Epithelial cell of esophagus (primary cell): Measurements from ENCODE around the gene SKAP1.
"Not testable (repeated sequence)": the region's sequence is repeated elsewhere in the genome, so short reads cannot be mapped to it uniquely, and the experiment has no call there.

Source experiments
- DNase-seq: peaks from one replicate; pipeline ENCODE4 v3.0.0; 2010; ENCODE audit warnings: low read depth
- H3K4me3 ChIP-seq: 2 replicates; pipeline ENCODE4 v1.5.1; 2011; ENCODE audit warnings: mild to moderate bottlenecking, low read length, control low read depth
- TF ChIP-seq, protein P1 (sequence below): IDR thresholded peaks from 2 replicates; pipeline ENCODE4 v1.5.1; 2011; ENCODE audit warnings: low read depth, mild to moderate bottlenecking, low read length, control low read depth, inconsistent platforms; ENCODE audit not compliant: insufficient read depth; ENCODE audit errors: missing control alignments

SKAP1 gene

DNA sequence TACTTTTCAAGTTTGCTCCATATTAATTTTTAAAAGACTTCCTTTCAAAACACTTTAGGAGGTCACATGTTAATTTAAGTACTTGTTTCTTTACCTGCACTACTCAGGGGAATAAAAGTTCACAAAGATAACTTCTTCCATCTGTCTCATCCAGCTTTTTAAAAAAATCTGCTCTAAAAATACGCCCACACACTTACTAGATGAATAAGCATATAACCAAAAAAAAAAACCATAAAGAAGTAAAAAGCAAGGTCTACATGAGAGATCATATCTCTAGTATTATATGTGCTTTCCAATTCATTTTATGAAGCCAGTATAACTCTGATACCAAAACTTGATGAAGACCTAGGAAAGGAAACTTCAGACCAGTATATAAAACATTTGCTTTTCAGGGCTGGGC, 17.2 kb downstream of the SKAP1 start:
- DNase-seq = no peak
- TF ChIP-seq, protein P1, sequence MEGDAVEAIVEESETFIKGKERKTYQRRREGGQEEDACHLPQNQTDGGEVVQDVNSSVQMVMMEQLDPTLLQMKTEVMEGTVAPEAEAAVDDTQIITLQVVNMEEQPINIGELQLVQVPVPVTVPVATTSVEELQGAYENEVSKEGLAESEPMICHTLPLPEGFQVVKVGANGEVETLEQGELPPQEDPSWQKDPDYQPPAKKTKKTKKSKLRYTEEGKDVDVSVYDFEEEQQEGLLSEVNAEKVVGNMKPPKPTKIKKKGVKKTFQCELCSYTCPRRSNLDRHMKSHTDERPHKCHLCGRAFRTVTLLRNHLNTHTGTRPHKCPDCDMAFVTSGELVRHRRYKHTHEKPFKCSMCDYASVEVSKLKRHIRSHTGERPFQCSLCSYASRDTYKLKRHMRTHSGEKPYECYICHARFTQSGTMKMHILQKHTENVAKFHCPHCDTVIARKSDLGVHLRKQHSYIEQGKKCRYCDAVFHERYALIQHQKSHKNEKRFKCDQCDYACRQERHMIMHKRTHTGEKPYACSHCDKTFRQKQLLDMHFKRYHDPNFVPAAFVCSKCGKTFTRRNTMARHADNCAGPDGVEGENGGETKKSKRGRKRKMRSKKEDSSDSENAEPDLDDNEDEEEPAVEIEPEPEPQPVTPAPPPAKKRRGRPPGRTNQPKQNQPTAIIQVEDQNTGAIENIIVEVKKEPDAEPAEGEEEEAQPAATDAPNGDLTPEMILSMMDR = no peak
- no peak overlapping the region for H3K4me3 ChIP-seq

DNA sequence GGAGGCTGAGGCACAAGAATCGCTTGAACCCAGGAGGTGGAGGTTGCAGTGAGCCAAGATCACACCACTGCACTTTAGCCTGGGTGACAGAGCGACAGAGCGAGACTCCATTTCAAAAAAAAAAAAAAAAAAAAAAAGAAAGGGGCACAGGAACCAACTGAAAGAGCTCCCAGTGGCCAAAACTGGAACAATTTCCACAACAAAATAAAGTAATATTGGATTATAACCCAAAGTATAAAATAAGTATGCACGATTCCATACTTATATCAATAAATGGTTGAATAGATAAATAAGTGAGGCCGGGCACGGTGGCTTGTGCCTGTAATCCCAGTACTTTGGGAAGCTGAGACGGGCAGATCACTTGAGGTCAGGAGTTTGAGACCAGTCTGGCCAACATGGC, 19.2 kb downstream of the SKAP1 start:
- H3K4me3 ChIP-seq, DNase-seq: not testable (repeated sequence)

DNA sequence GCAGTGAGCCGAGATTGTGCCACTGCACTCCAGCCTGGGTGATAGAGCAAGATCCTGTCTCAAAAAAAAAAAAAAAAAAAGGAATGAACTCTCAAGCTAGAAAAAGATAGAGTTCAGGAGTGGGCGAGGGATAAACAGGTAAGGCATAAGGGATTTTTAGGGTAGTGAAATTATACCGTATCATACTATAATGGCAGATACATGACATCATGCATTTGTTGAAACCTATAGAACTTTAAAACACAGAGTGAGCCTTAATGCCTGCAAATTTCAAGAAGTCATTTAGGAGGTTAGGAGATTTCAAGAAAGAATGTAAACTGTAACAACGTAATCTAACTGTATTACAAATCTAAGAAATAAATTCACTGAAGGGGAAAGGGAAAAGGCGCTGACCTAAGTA, 20.4 kb downstream of the SKAP1 start:
- H3K4me3 ChIP-seq = no peak overlapping the region
- TF ChIP-seq, protein P1 = no peak
- DNase-seq = no peak

DNA sequence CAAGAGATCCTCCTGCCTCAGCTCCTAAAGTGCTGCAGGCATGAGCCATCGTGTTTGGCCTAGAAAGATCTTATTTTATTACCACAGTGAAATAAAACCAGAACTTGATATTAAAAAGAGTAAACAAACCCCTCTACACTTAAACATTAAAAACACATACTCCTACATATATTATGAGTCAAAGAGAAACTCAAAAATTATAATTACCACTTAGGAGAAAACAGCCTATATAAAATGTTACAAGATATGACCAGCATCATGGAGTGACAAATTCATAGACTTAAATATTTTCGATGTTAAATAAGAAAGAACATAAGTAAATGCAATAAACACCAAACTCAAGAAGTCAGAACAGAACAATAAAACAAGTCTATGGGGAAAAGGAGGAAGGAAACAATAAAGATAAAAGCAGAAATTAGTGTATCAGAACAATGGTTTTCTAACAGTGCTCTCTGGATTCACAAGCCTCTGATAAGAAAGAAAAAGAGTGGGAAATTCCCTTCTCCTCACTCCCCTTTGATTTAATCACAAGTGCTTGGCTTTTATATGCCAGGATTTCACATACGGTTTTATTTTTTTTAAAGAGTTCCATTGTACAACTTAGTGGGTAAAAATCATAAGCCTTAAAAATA, 23.0 kb downstream of the SKAP1 start:
- no peak for DNase-seq

DNA sequence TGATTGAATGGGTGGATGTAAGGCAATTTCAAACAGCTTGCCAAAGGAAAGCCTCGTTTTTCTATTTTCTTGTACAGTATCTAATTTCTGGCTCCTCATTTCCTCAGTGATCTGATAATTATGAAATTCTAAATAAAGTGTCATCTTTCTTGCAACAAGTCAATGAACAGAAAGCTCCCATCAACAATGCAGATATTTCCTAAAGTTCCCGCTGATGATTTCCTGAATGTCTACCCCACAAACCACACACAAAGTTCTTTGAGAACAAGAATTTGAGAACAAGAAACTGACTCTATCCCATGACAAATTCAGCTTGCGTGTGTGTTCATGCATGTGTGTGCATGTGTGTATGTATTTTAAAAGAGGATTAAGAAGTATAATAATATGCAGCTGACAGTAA, 35.2 kb downstream of the SKAP1 start:
- TF ChIP-seq, protein P1 = no peak
- no peak overlapping the region for H3K4me3 ChIP-seq
- no peak for DNase-seq

More for the DNA sequence above, 23.0 kb downstream of the SKAP1 start:
- TF ChIP-seq, protein P1 = no peak
- no peak overlapping the region for H3K4me3 ChIP-seq

DNA sequence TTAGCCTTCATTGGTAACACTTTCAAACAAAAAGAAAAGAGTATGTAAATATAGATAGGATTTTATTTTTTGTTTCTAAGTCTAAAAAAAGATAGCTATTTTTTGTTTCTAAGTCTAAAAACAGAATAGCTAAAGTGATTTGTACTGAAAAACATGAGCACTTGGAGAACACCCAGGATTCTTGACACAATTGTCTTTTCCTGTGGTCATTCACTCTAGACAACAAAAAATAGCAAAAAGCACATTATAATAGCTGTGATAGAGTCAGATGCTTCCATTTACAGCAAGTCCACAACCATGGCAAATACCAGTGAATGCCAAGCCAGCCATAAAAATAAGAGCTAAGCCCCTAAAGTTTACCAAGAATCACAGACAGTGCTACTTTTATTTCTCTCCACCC, 36.7 kb downstream of the SKAP1 start:
- DNase-seq = no peak
- H3K4me3 ChIP-seq = no peak overlapping the region
- TF ChIP-seq, protein P1 = no peak

DNA sequence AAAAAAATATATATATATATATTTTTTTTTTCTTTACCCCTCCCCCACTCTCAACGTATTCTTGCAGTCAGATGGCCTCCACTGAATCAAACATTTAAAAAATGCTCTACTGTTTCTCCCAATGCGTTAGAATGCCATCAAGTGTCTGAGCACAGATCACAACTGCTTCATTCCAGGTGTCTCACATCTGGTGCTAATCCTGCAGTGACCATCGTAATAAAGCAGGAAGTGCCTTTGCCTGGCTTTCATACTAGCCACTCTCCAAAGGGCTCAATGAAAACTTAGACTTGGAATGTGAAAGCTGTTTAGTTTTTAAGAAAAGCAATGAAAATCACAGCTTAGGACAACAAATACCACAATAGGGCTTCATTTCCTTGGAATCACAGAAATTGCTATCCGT, 37.2 kb downstream of the SKAP1 start:
- DNase-seq = no peak
- TF ChIP-seq, protein P1 = no peak
- no peak overlapping the region for H3K4me3 ChIP-seq

DNA sequence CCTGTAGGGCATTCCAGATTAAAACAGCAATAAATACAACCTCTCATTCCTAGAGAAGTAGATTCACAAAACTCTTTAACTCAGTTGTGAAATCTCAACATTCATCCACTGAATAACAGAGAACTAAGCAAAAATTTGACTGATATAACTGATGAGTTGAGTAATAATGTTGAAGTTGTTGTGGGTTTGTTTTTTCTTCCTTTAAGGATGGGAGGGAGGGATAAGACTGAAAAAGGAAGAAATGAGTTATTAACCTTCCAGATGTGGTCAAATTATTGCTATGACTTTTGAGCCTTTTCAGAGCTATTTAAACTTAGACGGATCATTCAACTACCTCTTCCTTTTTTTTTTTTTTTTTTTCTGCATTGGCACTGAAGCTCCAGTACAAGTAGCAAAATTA, 38.6 kb downstream of the SKAP1 start:
- no peak for DNase-seq
- TF ChIP-seq, protein P1 = no peak
- H3K4me3 ChIP-seq = no peak overlapping the region
